NCI-H187 treated with DMSO at 0.1 percent for 48 hours (cell line): ENCODE measurements around the gene KRT32.
"Not testable (repeated sequence)": the region's sequence is repeated elsewhere in the genome, so short reads cannot be mapped to it uniquely, and the experiment has no call there.

ENCODE experiments used
- DNase-seq: peaks from one replicate; lab custom pipeline; 2025; lab: John Stamatoyannopoulos, UW

The KRT32 gene

DNA sequence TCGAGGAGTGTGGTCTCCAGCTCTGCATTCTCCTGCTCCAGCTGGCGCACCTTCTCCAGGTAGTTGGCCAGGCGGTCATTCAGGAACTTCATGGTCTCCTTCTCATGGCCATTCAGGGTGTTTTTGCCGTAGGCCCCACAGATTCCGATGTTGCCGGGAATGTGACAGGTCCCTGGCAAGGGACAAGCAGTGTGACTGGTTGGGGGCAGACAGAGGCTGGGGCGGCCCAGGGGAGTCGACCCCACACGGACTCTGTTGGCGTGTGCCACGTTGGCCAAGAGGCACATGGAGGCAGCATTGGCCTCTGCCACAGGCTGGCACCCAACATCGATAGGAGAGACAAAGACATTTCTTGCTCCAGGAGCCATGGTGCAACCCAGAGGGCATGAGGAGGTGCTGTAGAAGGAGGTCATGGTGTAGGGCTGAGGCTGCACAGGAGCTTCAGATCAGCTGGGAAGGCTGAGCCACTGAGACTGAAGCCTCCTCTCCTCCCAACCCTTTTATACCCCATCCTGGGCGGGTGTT is 43.0 kb downstream of the KRT32 start, which contains the start of gene KRT37:
TSS of gene KRT37 (minus strand) at position 475 of the 525 bp plus-strand sequence. CDS start at position 413, 62 bp downstream.
- DNase-seq = no peak

- not testable (repeated sequence) for DNase-seq
Observed at GRCh38 chr17:41422586-41422985, 44.6 kb downstream of the KRT32 start.

GRCh38 chr17:41421617-41422016 is 45.6 kb downstream of the KRT32 start:
- no peak for DNase-seq

- DNase-seq = no peak
Observed at GRCh38 chr17:41421116-41421515, 46.1 kb downstream of the KRT32 start.

DNA sequence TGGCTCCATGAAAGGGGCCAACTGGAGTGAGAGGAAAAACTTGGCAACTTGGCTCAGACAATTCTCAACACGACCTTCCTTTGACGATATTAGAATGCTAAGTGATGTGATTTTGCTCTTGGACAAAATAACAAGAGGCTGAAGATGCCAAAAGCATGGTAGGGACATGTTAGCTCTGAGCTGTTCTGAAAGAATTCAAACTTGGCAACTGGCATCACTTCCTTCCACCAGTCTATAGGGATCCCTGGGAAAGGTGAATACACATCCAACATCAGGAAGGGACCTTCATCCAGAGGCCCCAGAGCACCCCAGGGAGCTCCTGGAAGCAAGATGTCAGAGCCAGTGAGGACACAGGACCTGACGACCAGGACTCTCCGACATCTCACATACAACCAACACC is 47.1 kb downstream of the KRT32 start:
- no peak for DNase-seq

- DNase-seq = no peak
Observed at GRCh38 chr17:41419716-41420115, 47.5 kb downstream of the KRT32 start.

DNA sequence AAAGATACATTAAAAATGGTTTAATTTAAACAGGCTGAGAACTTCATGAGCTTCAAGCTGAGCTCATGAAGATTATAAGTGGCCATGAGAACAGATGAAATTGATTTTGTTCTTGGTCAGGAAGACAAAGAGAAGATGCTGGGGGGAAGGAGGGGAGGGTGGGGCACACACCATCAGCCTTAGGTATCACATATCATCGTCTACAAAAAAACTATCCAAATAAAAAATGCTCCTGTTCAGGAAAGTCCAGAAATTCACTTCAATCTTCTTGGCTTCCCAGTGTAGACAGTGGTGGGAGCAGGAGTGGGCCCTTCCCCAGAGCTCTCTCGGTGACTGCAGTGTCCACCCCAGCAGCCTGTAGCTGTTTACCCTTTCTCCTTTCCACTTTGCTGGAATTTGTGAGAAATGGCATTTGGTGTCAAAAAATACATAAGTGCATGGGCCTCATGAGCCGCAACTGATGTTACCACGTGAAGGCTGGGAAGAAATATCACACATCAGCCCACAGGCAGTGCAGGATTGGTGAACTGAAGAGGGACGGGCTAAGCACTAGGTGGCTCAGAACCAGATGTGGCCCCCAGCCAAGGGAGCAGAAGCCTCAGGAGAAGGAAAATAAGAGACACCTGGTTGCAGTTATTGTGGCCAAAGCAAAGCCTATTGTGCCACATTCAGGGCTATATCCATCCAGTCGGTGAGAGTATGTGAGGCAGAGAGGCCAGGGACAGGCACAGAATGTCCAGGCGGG is 48.9 kb downstream of the KRT32 start:
- DNase-seq = no peak

- no peak for DNase-seq
Observed at GRCh38 chr17:41417576-41418015, 49.6 kb downstream of the KRT32 start.

DNA sequence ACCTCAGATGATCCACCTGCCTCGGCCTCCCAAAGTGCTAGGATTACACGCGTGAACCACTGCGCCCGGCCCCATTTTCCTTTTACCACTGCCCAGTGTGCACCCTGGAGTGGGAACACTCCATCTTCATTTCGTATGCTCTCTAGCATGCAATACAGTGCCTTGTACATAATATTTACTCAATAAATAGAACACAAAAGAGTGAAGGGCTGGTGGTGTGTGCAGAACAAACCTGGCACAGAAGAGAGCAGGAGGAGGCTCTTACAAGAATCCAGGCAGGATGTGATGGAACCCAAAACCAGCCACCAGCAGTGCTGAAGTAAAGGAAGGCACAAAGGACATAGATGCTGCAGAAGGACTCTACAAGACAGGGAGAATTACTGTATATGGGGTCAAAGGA is 50.1 kb downstream of the KRT32 start:
- DNase-seq = no peak

- DNase-seq = no peak
Observed at GRCh38 chr17:41416479-41416878, 50.7 kb downstream of the KRT32 start.

GRCh38 chr17:41415833-41416335 is 51.3 kb downstream of the KRT32 start:
- DNase-seq = no peak

DNA sequence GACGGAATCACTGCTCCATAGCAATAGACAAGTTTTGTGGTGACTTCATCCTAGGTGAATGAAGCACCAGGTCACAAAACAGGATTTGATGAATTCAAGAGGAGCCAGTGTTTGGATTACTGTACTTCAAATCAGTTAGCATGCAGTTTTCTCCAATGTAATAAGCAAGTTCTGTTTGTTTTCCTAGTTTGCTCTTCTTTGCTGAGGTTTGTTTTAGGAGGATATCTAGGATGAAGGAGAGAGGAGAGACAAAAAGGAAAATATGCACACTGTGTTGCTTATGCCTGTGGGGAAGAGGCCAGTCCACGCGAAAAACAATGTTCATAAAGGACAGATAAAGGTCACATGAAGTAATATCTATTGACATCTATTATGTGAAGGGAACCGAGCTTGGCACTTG is 51.8 kb downstream of the KRT32 start:
- DNase-seq = no peak

DNA sequence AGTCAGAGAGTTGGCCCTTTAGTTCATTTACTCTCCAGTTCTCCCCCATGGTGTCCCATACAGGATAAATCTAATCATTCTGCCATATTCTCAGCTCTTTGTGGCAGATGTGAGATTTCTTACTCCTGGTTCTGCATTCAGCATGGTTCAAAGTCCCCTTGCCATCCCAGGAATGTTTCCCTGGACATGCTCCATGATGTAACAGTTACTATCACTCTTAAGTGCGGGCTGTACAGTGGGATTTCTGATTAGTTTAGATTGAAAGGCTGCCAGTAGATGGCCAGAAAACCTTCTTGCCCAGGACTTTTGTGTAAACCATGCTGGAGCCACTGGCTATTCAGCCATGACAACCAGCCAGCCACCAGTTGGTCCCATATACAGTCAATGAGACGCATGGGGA is 53.2 kb downstream of the KRT32 start:
- DNase-seq = no peak

GRCh38 chr17:41413353-41413957 is 53.7 kb downstream of the KRT32 start:
- DNase-seq = peak; percentile 39

DNA sequence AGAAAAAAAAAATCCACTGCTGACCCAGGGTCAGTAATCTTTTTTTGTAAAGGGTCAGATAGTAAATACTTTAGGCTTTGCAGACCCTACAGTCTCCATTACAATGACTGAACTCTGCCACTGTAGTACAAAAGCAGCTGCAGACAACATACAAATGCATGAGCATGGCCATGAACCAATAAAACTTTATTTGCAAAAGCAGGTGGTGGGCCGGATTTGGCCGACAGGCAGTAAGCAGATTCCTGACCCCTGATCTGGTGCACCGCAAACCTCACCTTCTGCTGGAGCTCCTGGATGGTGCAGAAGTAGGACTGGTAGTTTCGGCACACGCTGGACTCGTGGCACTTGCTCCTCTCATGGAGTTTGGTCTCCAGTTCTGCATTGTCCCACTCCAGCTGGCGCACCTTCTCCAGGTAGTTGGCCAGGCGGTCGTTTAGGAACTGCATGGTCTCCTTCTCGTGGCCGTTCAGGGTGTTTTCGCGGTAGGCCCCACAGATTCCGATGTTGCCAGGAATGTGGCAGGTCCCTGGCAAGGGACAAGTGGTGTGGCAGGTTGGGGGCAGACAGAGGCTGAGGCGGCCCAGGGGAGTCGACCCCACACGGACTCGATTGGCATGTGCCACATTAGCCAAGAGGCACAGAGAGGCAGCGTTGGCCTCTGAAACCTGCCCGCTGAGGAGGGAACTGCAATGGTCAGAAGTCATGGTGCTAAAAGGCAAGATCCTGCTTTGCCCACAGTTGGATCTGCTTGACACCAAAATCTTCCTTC is 55.9 kb downstream of the KRT32 start:
- no peak for DNase-seq
